Ascending aorta (tissue), 2 donors: ENCODE results near the gene CCDC106. TPM values are rescaled to one million over a fixed set of nuclear protein-coding genes. Genes with fewer than 3 reads are reported as not detected.

Source experiments
- DNase-seq, 2 donors: peaks; one replicate each; pipeline ENCODE4 v3.0.0-alpha.2; 2019; ENCODE audit warnings: low spot score in 2 of 2
- H3K27ac ChIP-seq, 2 donors: fragments of 200-600 bp; sonication (generic); one replicate each; pipeline ENCODE4 v1.5.1; 2016 to 2017; ENCODE audit warnings: mild to moderate bottlenecking in 1 of 2
- H3K27me3 ChIP-seq: fragments of 200-600 bp; sonication (generic); one replicate; pipeline ENCODE4 v1.5.1; 2017
- H3K36me3 ChIP-seq, 2 donors: fragments of 200-600 bp; sonication (generic); one replicate each; pipeline ENCODE4 v1.5.1; 2016
- H3K4me1 ChIP-seq, 2 donors: fragments of 200-600 bp; sonication (generic); one replicate each; pipeline ENCODE4 v1.5.1; 2016 to 2017; ENCODE audit warnings: mild to moderate bottlenecking in 1 of 2
- H3K4me3 ChIP-seq, 2 donors: fragments of 200-600 bp; sonication (generic); one replicate each; pipeline ENCODE4 v1.5.1; 2016 to 2017; ENCODE audit warnings: mild to moderate bottlenecking in 1 of 2
- H3K9me3 ChIP-seq, 2 donors: fragments of 200-600 bp; sonication (generic); one replicate each; pipeline ENCODE4 v1.5.1; 2016
- CTCF ChIP-seq, 3 experiments: fragments of 200-600 bp in 2 of 3; fragments of 450-650 bp in 1 of 3; sonication (generic) in 2 of 3; IDR thresholded peaks; one replicate each; pipeline ENCODE4 v1.5.1; 2016 to 2019; ENCODE audit warnings: antibody characterized with exemption in 3 of 3, mild to moderate bottlenecking in 1 of 3, moderate library complexity in 1 of 3
- intact Hi-C: fragments of 100-400 bp; cut with DNase I; formaldehyde crosslinking; loops from one replicate; pipeline ENCODE4 v1.15.1; 2023
- total RNA-seq: library from RNA; depleted of rRNA; stranded (reverse); fragments of >200 nt; gene quantifications from one replicate; pipeline ENCODE4 v1.1.0, GENCODE V29; 2016

CCDC106 gene
- total RNA-seq, 1 donor from 2014 or later = 27.6 TPM

GRCh38 chr19:55694656-55695491 lies 46.9 kb downstream of the CCDC106 start:
- Histone ChIP-seq H3K27ac (no peak overlapping the region), H3K4me3 (no peak overlapping the region), H3K4me1 (no peaks in the 10 kb centered on the region), H3K27me3 (no peaks in the 10 kb centered on the region), H3K9me3 (no peaks in the 10 kb centered on the region), H3K36me3 (peaks cover 68 to 81% of the 10 kb centered on the region in 2 donors)
- DNase-seq = no peak
- intact Hi-C loops = no loop called here
- TF ChIP-seq CTCF (IDR thresholded peaks at IDR 0.05) = no peak

- no peak for DNase-seq
- no peak overlapping the region for H3K27ac ChIP-seq
- TF ChIP-seq CTCF (IDR thresholded peaks at IDR 0.05) = no peak
- no peaks in the 10 kb centered on the region for H3K27me3 ChIP-seq
- no peaks in the 10 kb centered on the region for H3K9me3 ChIP-seq
- intact Hi-C loops = no loop called here
- H3K4me1 ChIP-seq = no peaks in the 10 kb centered on the region
- no peak overlapping the region for H3K4me3 ChIP-seq
- H3K36me3 ChIP-seq = peaks cover 65 to 81% of the 10 kb centered on the region in 2 donors
These were observed 47.7 kb downstream of the CCDC106 start for GRCh38 chr19:55695511-55696290.

DNA sequence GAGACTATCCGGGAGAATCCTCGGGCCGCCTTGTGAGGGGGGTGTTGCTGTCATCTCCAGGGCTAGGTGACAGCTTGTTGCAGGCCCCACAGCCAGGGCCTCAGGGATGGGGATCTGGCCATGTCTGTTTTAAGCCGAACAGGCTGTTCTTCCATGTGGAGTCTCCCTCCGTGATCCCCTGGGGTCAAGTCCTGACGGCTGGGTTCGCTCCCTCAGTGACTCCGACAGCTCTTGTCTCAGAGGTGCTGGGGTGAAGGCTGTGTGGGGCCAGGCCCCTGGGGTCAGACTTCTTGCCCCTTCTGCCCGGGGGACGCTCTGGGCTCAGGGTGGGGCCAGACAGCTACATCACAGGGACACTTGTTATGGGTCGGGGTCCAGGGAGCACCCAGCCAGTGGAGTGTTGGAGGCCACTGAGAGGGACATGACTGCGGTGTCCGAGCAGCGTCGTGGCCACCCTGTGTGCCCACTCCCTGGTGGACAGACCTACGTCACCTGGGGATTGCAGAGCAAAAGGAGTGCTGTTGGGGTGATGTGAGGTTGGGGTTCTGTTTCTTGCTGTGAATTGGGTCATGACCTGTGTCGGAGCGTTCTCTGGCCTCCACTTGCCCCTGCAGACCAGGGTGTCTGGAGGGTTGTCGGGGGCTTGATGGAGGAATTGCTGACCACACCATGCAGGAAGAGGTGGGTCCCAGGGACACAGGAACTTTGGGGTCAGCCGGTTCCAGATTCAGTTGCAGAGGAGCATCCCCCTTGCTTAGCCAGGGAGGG lies 48.5 kb downstream of the CCDC106 start:
- no peaks in the 10 kb centered on the region for H3K27me3 ChIP-seq
- no peak overlapping the region for H3K4me3 ChIP-seq
- no peaks in the 10 kb centered on the region for H3K9me3 ChIP-seq
- intact Hi-C loops = no loop called here
- H3K4me1 ChIP-seq = no peaks in the 10 kb centered on the region
- no peak for TF ChIP-seq CTCF (IDR thresholded peaks at IDR 0.05)
- H3K36me3 ChIP-seq = peaks cover 61 to 75% of the 10 kb centered on the region in 2 donors
- H3K27ac ChIP-seq = no peak overlapping the region
- no peak for DNase-seq

GRCh38 chr19:55697069-55697440 lies 49.0 kb downstream of the CCDC106 start:
- Histone ChIP-seq H3K27ac (no peak overlapping the region), H3K4me3 (no peak overlapping the region), H3K27me3 (no peaks in the 10 kb centered on the region), H3K36me3 (peaks cover 55 to 70% of the 10 kb centered on the region in 2 donors), H3K9me3 (no peaks in the 10 kb centered on the region), H3K4me1 (no peaks in the 10 kb centered on the region)
- intact Hi-C loops = no loop called here
- DNase-seq = no peak
- no peak for TF ChIP-seq CTCF (IDR thresholded peaks at IDR 0.05)

GRCh38 chr19:55697698-55698097 lies 49.7 kb downstream of the CCDC106 start:
- intact Hi-C loops = no loop called here
- no peak for TF ChIP-seq CTCF (IDR thresholded peaks at IDR 0.05)
- H3K9me3 ChIP-seq = no peaks in the 10 kb centered on the region
- DNase-seq = no peak
- no peaks in the 10 kb centered on the region for H3K4me1 ChIP-seq
- H3K27ac ChIP-seq = no peak overlapping the region
- H3K4me3 ChIP-seq = no peak overlapping the region
- H3K27me3 ChIP-seq = no peaks in the 10 kb centered on the region
- H3K36me3 ChIP-seq = peaks cover 51 to 63% of the 10 kb centered on the region in 2 donors
